Lower leg skin (tissue), 4 donors: ENCODE data around the gene SYAP1. TPM values are rescaled to one million over a fixed set of nuclear protein-coding genes. Genes with fewer than 3 reads are reported as not detected.

Experiments used
- DNase-seq, 2 donors: peaks; one replicate each; pipeline ENCODE4 v3.0.0-alpha.2; 2019; ENCODE audit warnings: low spot score in 2 of 2
- H3K4me3 ChIP-seq: fragments of 200-600 bp; sonication (generic); 2 replicates; pipeline ENCODE4 v1.5.1; 2017; ENCODE audit warnings: mild to moderate bottlenecking, low read depth; ENCODE audit not compliant: poor library complexity, severe bottlenecking
- POLR2A ChIP-seq, 2 donors: fragments of 450-650 bp; IDR thresholded peaks; one replicate each; pipeline ENCODE4 v1.6.1; 2016 to 2017; ENCODE audit warnings: antibody characterized with exemption in 2 of 2, mild to moderate bottlenecking in 1 of 2, moderate library complexity in 1 of 2
- WGBS, 2 donors: methylation state at CpG; one replicate each; pipeline ENCODE4 v1.1.5; 2018; 5-methylcytosine and 5-hydroxymethylcytosine counted together
- intact Hi-C: fragments of 100-400 bp; cut with DNase I; formaldehyde crosslinking; loops from one replicate; pipeline ENCODE4 v1.15.0; 2023; ENCODE audit warnings: low total_unique reads
- total RNA-seq, 4 donors: library from RNA; depleted of rRNA; stranded (reverse); fragments of >200 nt; gene quantifications; one replicate each; pipeline ENCODE4 v1.1.0, GENCODE V29; 2016
- TF ChIP-seq, protein P1 (sequence below), 3 donors: fragments of 450-650 bp; IDR thresholded peaks; one replicate each; pipeline ENCODE4 v1.5.1; 2016; ENCODE audit warnings: antibody characterized with exemption in 3 of 3, mild to moderate bottlenecking in 3 of 3, moderate library complexity in 2 of 3

Gene SYAP1
- total RNA-seq, 4 donors from 2014 or later, result 16.1 to 18.5 (median 16.6) TPM

- H3K4me3 ChIP-seq, result no peak overlapping the region
- 79 to 83% methylated on average over 1 of the region's 1 CpG for WGBS, 2 donors
- intact Hi-C loops, result no loop called here
- TF ChIP-seq, protein P1, sequence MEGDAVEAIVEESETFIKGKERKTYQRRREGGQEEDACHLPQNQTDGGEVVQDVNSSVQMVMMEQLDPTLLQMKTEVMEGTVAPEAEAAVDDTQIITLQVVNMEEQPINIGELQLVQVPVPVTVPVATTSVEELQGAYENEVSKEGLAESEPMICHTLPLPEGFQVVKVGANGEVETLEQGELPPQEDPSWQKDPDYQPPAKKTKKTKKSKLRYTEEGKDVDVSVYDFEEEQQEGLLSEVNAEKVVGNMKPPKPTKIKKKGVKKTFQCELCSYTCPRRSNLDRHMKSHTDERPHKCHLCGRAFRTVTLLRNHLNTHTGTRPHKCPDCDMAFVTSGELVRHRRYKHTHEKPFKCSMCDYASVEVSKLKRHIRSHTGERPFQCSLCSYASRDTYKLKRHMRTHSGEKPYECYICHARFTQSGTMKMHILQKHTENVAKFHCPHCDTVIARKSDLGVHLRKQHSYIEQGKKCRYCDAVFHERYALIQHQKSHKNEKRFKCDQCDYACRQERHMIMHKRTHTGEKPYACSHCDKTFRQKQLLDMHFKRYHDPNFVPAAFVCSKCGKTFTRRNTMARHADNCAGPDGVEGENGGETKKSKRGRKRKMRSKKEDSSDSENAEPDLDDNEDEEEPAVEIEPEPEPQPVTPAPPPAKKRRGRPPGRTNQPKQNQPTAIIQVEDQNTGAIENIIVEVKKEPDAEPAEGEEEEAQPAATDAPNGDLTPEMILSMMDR (IDR thresholded peaks at IDR 0.05), result no peak
- TF ChIP-seq POLR2A (IDR thresholded peaks at IDR 0.05), result no peak
- no peak for DNase-seq
These were observed 43.2 kb downstream of the SYAP1 start for GRCh38 chrX:16762579-16762978.

- intact Hi-C loops, result no loop called here
- no peak for DNase-seq
- TF ChIP-seq, protein P1 (IDR thresholded peaks at IDR 0.05), result no peak
- TF ChIP-seq POLR2A (IDR thresholded peaks at IDR 0.05), result no peak
- no peak overlapping the region for H3K4me3 ChIP-seq
- WGBS, 2 donors, result 84 to 85% methylated on average over 2 of the region's 2 CpGs
These were observed 46.2 kb downstream of the SYAP1 start for GRCh38 chrX:16765594-16765993.

DNA sequence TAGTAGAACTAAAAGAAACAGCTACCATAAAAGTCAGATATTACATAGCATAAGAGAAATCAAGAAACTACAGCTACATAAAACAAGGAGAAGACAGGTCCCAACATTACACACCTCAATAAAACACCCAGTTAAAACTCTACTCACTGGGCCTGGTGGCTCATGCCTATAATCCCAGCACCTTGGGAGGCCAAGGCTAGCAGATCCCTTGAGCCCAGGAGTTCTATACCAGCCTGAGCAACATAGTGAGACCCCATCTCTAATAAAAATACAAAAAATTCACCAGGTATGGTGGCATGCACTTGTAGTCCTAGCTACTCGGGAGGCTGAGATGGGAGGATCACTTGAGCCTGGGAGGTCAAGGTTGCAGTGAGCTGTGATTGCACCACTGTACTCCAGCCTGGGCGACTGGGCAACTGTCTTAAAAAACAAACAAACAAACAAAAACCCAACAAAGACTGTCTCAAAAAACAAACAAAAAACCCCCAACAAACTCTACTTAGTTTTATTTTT is 51.6 kb downstream of the SYAP1 start:
- intact Hi-C loops, result no loop called here
- H3K4me3 ChIP-seq, result no peak overlapping the region
- TF ChIP-seq, protein P1 (IDR thresholded peaks at IDR 0.05), result no peak
- no peak for DNase-seq
- 82 to 91% methylated on average over 2 of the region's 2 CpGs for WGBS, 2 donors

DNA sequence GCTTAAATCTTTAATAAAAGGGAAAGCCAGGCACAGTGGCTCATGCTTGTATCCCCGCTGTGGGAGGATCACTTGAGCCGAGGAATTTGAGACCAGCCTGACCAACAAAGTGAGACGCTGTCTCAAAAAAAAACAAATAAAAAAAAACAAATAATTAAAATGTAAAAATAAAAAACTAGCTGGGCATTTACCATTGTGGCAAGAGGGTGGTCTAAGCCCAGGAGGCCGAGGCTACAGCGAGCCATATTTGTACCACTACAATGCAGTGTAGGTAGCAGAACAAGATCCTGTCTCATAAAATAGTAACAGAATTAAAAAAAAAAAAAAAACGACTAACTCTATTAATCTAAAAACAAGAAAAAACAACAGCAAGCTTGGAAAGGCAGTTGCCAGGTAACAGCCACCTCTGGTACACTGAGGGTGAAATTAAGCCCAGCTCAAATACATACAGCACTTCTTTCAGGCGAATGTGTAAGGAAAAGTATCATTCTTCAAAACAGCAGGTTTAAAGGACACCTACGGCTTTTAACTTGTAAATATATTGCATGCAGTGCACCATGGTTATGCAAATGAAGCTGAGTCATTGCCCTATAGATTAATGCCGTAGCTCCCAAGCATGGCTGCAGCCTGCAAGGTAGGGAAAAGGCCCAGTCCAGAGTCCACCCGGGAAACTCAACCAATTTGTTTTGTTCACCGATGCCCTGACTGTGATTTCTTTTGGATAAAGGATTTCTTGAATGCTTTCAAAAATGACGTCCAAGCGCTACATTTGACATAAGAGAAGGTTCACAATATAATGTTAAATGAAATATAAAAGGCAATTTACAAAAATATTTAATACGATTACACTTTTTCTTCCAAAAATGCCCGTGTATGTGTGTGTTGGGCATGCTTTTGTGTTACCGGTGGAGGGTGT is 52.3 kb downstream of the SYAP1 start:
- no peak for DNase-seq
- 52 to 63% methylated on average over 16 of the region's 16 CpGs for WGBS, 2 donors
- no peak overlapping the region for H3K4me3 ChIP-seq
- no peak for TF ChIP-seq POLR2A (IDR thresholded peaks at IDR 0.05)
- TF ChIP-seq, protein P1 (IDR thresholded peaks at IDR 0.05), result no peak
- intact Hi-C loops, result no loop called here

GRCh38 chrX:16772460-16772859 is 53.0 kb downstream of the SYAP1 start:
- H3K4me3 ChIP-seq, result no peak overlapping the region
- no peak for DNase-seq
- WGBS, 2 donors, result 92 to 98% methylated on average over 6 of the region's 6 CpGs
- intact Hi-C loops, result no loop called here
- no peak for TF ChIP-seq POLR2A (IDR thresholded peaks at IDR 0.05)
- TF ChIP-seq, protein P1 (IDR thresholded peaks at IDR 0.05), result no peak
